HEK293T (cell line): ENCODE results near the gene XPO4.

Experiments
- CTCF ChIA-PET: fragments of 350-600 bp; formaldehyde crosslinking; extraction: SDS; loops from one replicate; lab custom pipeline; 2021; ENCODE audit warnings: antibody characterized with exemption, inconsistent platforms; lab: Yijun Ruan, JAX
- POLR2A ChIA-PET: fragments of 350-600 bp; formaldehyde crosslinking; extraction: SDS; loops from one replicate; lab custom pipeline; 2020; ENCODE audit warnings: antibody characterized with exemption, inconsistent platforms; lab: Yijun Ruan, JAX
- DNase-seq: peaks from one replicate; pipeline ENCODE4 v3.0.0; 2012; ENCODE audit warnings: mixed read lengths; ENCODE audit errors: extremely low spot score
- ARNT ChIP-seq: fragments of 450-650 bp; IDR thresholded peaks from 2 replicates; pipeline ENCODE4 v1.6.1; 2017; ENCODE audit warnings: mild to moderate bottlenecking
- BHLHE40 ChIP-seq: fragments of 450-650 bp; IDR thresholded peaks from 2 replicates; pipeline ENCODE4 v1.6.1; 2016; ENCODE audit warnings: mild to moderate bottlenecking, moderate library complexity, borderline replicate concordance
- CTBP1 ChIP-seq: fragments of 450-650 bp; IDR thresholded peaks from 2 replicates; pipeline ENCODE4 v1.6.1; 2016; ENCODE audit warnings: borderline replicate concordance
- ELF4 ChIP-seq: fragments of 450-650 bp; IDR thresholded peaks from 2 replicates; pipeline ENCODE4 v1.6.1; 2017; ENCODE audit warnings: antibody characterized with exemption
- FOXA1 ChIP-seq: fragments of 450-650 bp; IDR thresholded peaks from 2 replicates; pipeline ENCODE4 v1.6.1; 2016; ENCODE audit warnings: mild to moderate bottlenecking
- FOXK2 ChIP-seq: fragments of 450-650 bp; IDR thresholded peaks from 2 replicates; pipeline ENCODE4 v1.6.1; 2016; ENCODE audit warnings: mild to moderate bottlenecking
- FOXM1 ChIP-seq: fragments of 450-650 bp; IDR thresholded peaks from 2 replicates; pipeline ENCODE4 v1.6.1; 2017; ENCODE audit warnings: mild to moderate bottlenecking, borderline replicate concordance
- HDGF ChIP-seq: fragments of 450-650 bp; IDR thresholded peaks from 2 replicates; pipeline ENCODE4 v1.6.1; 2017; ENCODE audit warnings: antibody characterized with exemption, borderline replicate concordance
- L3MBTL2 ChIP-seq: fragments of 450-650 bp; conservative IDR thresholded peaks from 2 replicates; pipeline ENCODE4 v1.6.1; 2016; ENCODE audit warnings: mild to moderate bottlenecking
- LEF1 ChIP-seq: fragments of 450-650 bp; IDR thresholded peaks from 2 replicates; pipeline ENCODE4 v1.6.1; 2017; ENCODE audit warnings: mild to moderate bottlenecking, borderline replicate concordance
- NFRKB ChIP-seq: fragments of 450-650 bp; IDR thresholded peaks from 2 replicates; pipeline ENCODE4 v1.6.1; 2016; ENCODE audit warnings: mild to moderate bottlenecking, moderate library complexity
- PKNOX1 ChIP-seq: fragments of 450-650 bp; IDR thresholded peaks from 2 replicates; pipeline ENCODE4 v1.6.1; 2016
- SP1 ChIP-seq: fragments of 450-650 bp; IDR thresholded peaks from 2 replicates; pipeline ENCODE4 v1.6.1; 2017
- SUZ12 ChIP-seq: fragments of 450-650 bp; IDR thresholded peaks from 2 replicates; pipeline ENCODE4 v1.6.1; 2016; ENCODE audit warnings: mild to moderate bottlenecking
- TARDBP ChIP-seq: fragments of 450-650 bp; IDR thresholded peaks from 2 replicates; pipeline ENCODE4 v1.6.1; 2016
- ZNF384 ChIP-seq: fragments of 450-650 bp; IDR thresholded peaks from 2 replicates; pipeline ENCODE4 v1.6.1; 2016

Gene XPO4

GRCh38 chr13:20908714-20909497 lies 6.4 kb upstream of the XPO4 start:
- DNase-seq, result no peak
- TF ChIP-seq NFRKB, result no peak
- CTCF ChIA-PET, result no interaction called here
- POLR2A ChIA-PET, result interaction anchor here (0.6 kb wide), 1 partner anchor 12 kb away, joined by 3 read pairs; no protein-coding TSS in a partner anchor

GRCh38 chr13:20904908-20905307 lies 2.4 kb upstream of the XPO4 start:
- no peak for DNase-seq
- TF ChIP-seq ARNT (no peak), ZNF384 (no peak), NFRKB (no peak), FOXM1 (no peak), ELF4 (no peak), CTBP1 (no peak), HDGF (no peak), FOXA1 (no peak), LEF1 (no peak), TARDBP (no peak), SP1 (no peak), PKNOX1 (no peak), FOXK2 (no peak), L3MBTL2 (no peak), SUZ12 (no peak)
- POLR2A ChIA-PET, result no interaction called here
- CTCF ChIA-PET, result no interaction called here

GRCh38 chr13:20903164-20903475 lies 574 bp upstream of the XPO4 start:
- ChIA-PET POLR2A (interaction anchor here (1.0 to 2.4 kb wide), 7 partner anchors 19 to 407 kb away, joined by 3 to 8 read pairs (median 4); no protein-coding TSS in a partner anchor), CTCF (no interaction called here)
- DNase-seq, result no peak
- no peak for TF ChIP-seq ZNF384
- no peak for TF ChIP-seq LEF1
- TF ChIP-seq L3MBTL2, result peak; percentile 86

- no peak for TF ChIP-seq FOXK2
- no peak for TF ChIP-seq FOXM1
- no peak for TF ChIP-seq ZNF384
- TF ChIP-seq FOXA1, result no peak
- TF ChIP-seq L3MBTL2, result no peak; the same call in none of the 2 replicates
- no peak for TF ChIP-seq SP1
- no peak for TF ChIP-seq BHLHE40
- TF ChIP-seq HDGF, result no peak
- TF ChIP-seq PKNOX1, result no peak
- TF ChIP-seq LEF1, result no peak
- no peak for TF ChIP-seq CTBP1
- no peak for TF ChIP-seq TARDBP
- ChIA-PET POLR2A (interaction anchor here (1.2 to 2.4 kb wide), 8 partner anchors 18 to 406 kb away, joined by 3 to 6 read pairs (median 3); no protein-coding TSS in a partner anchor), CTCF (no interaction called here)
- DNase-seq, result peak; percentile 41
Measured at GRCh38 chr13:20901668-20902437, 693 bp downstream of the XPO4 start.

- TF ChIP-seq PKNOX1, result no peak
- ChIA-PET POLR2A (no interaction called here), CTCF (no interaction called here)
- no peak for DNase-seq
Measured at GRCh38 chr13:20894245-20894644, 8.3 kb downstream of the XPO4 start.

- ChIA-PET CTCF (no interaction called here), POLR2A (no interaction called here)
- no peak for DNase-seq
- TF ChIP-seq SUZ12 (no peak), ZNF384 (no peak), PKNOX1 (no peak), ARNT (no peak), NFRKB (no peak), CTBP1 (no peak), FOXA1 (no peak), TARDBP (no peak), LEF1 (no peak), FOXK2 (no peak), FOXM1 (no peak), BHLHE40 (no peak), ELF4 (no peak), L3MBTL2 (no peak), SP1 (no peak), HDGF (no peak)
Measured at GRCh38 chr13:20891768-20892167, 10.8 kb downstream of the XPO4 start.
